Ovary (tissue), 3 donors: ENCODE data around the gene CTNNAL1.

Experiments used
- CTCF ChIP-seq, 3 donors: fragments of 450-650 bp in 2 of 3; fragments of 200-600 bp in 1 of 3; IDR thresholded peaks; one replicate each; pipeline versions ENCODE4 v1.5.1 to v1.8.0; 2016 to 2022; ENCODE audit warnings: antibody characterized with exemption in 3 of 3, mild to moderate bottlenecking in 1 of 3
- EP300 ChIP-seq: sonication (generic); formaldehyde crosslinking; IDR thresholded peaks from one replicate; pipeline ENCODE4 v1.6.1; 2017; ENCODE audit warnings: antibody characterized with exemption
- POLR2A ChIP-seq: fragments of 450-650 bp; IDR thresholded peaks from one replicate; pipeline ENCODE4 v1.6.1; 2017; ENCODE audit warnings: antibody characterized with exemption, mild to moderate bottlenecking, moderate library complexity
- donor health status: DM: no; HTN: no; CAD: no.

GRCh38 chr9:108911820-108912219 lies 101.5 kb downstream of the CTNNAL1 start:
- TF ChIP-seq POLR2A = no peak
- no peak for TF ChIP-seq CTCF (IDR thresholded peaks at IDR 0.05)
- no peak for TF ChIP-seq EP300
